HPDE6-E6E7 (cell line): Measurements from ENCODE around the gene FLOT1.

Experiments
- DNase-seq: peaks from one replicate; pipeline ENCODE4 v3.0.0; 2011; ENCODE audit warnings: missing footprints; ENCODE audit errors: extremely low spot score

Gene FLOT1

GRCh38 chr6:30742316-30743098 is at the start of gene FLOT1:
FLOT1 (minus strand) TSS chr6:30742687; CDS start chr6:30742189, 498 bp downstream.
- peak; percentile 92 for DNase-seq

GRCh38 chr6:30790724-30791383 is 48.4 kb upstream of the FLOT1 start:
- DNase-seq, result no peak

GRCh38 chr6:30789606-30790005 is 47.1 kb upstream of the FLOT1 start:
- DNase-seq, result no peak

- DNase-seq, result no peak
These were observed 45.5 kb upstream of the FLOT1 start for GRCh38 chr6:30787954-30788353.

GRCh38 chr6:30782425-30783014 is 40.0 kb upstream of the FLOT1 start:
- no peak for DNase-seq

- peak; percentile 83 for DNase-seq
These were observed 39.4 kb upstream of the FLOT1 start for GRCh38 chr6:30781743-30782424.

- peak; percentile 33 for DNase-seq
These were observed 38.9 kb upstream of the FLOT1 start for GRCh38 chr6:30781395-30781742.

- DNase-seq, result no peak
These were observed 38.1 kb upstream of the FLOT1 start for GRCh38 chr6:30780642-30780920.

GRCh38 chr6:30779850-30780641 is 37.6 kb upstream of the FLOT1 start:
- no peak for DNase-seq

GRCh38 chr6:30778001-30778635 is 35.6 kb upstream of the FLOT1 start:
- no peak for DNase-seq

GRCh38 chr6:30777155-30777485 is 34.6 kb upstream of the FLOT1 start:
- DNase-seq, result no peak

GRCh38 chr6:30776390-30777154 is 34.1 kb upstream of the FLOT1 start:
- no peak for DNase-seq

- no peak for DNase-seq
These were observed 32.6 kb upstream of the FLOT1 start for GRCh38 chr6:30775104-30775503.

- DNase-seq, result no peak
These were observed 32.2 kb upstream of the FLOT1 start for GRCh38 chr6:30774701-30775100.

- DNase-seq, result no peak
These were observed 28.1 kb upstream of the FLOT1 start for GRCh38 chr6:30770592-30770991.

GRCh38 chr6:30769853-30770524 is 27.5 kb upstream of the FLOT1 start:
- DNase-seq, result no peak

GRCh38 chr6:30769088-30769852 is 26.8 kb upstream of the FLOT1 start:
- DNase-seq, result peak; percentile 99

GRCh38 chr6:30768634-30769087 is 26.2 kb upstream of the FLOT1 start:
- no peak for DNase-seq

- DNase-seq, result no peak
These were observed 25.4 kb upstream of the FLOT1 start for GRCh38 chr6:30767944-30768301.
